Stomach (tissue), 9 donors: ENCODE measurements around the gene TGM1. TPM values are rescaled to one million over a fixed set of nuclear protein-coding genes. Genes with fewer than 3 reads are reported as not detected.
"Not testable (repeated sequence)": the region's sequence is repeated elsewhere in the genome, so short reads cannot be mapped to it uniquely, and the experiment has no call there.

Source experiments
- DNase-seq, 2 donors: peaks; one replicate each; pipeline versions ENCODE4 v3.0.0 to v3.0.0-alpha.2; 2013 to 2019
- H3K27ac ChIP-seq, 5 donors: fragments of 200-600 bp in 4 of 5; sonication (generic) in 4 of 5; one replicate each; pipeline ENCODE4 v1.5.1; 2013 to 2019; ENCODE audit warnings: mild to moderate bottlenecking in 1 of 5, moderate library complexity in 1 of 5
- H3K27me3 ChIP-seq, 3 donors: fragments of 200-600 bp; sonication (generic); one replicate each; pipeline ENCODE4 v1.5.1; 2017 to 2019; ENCODE audit warnings: mixed run types in 1 of 3
- H3K36me3 ChIP-seq, 4 donors: fragments of 200-600 bp; sonication (generic); 1 replicate in 3 of 4; 2 replicates in 1 of 4; pipeline ENCODE4 v1.5.1; 2016 to 2019
- H3K4me1 ChIP-seq, 4 donors: fragments of 200-600 bp; sonication (generic); one replicate each; pipeline ENCODE4 v1.5.1; 2016 to 2019
- H3K4me3 ChIP-seq, 4 donors: fragments of 200-600 bp; sonication (generic) in 3 of 4; one replicate each; pipeline ENCODE4 v1.5.1; 2016 to 2019; ENCODE audit warnings: mild to moderate bottlenecking in 1 of 4
- H3K9me3 ChIP-seq, 4 donors: fragments of 200-600 bp; sonication (generic); one replicate each; pipeline ENCODE4 v1.5.1; 2016 to 2019
- EP300 ChIP-seq: sonication (generic); formaldehyde crosslinking; IDR thresholded peaks from one replicate; pipeline ENCODE4 v1.6.1; 2017; ENCODE audit warnings: antibody characterized with exemption
- POLR2A ChIP-seq, 4 donors: fragments of 450-650 bp; IDR thresholded peaks; one replicate each; pipeline ENCODE4 v1.6.1; 2016; ENCODE audit warnings: antibody characterized with exemption in 4 of 4, control low read depth in 2 of 4, mild to moderate bottlenecking in 1 of 4, moderate library complexity in 1 of 4
- POLR2AphosphoS5 ChIP-seq, 3 donors: sonication (generic); formaldehyde crosslinking; IDR thresholded peaks; one replicate each; pipeline ENCODE4 v1.6.1; 2016; ENCODE audit warnings: antibody characterized with exemption in 3 of 3
- WGBS, 5 donors: extraction: QIAGEN DNeasy Blood & Tissue Kit in 3 of 5; methylation state at CpG; one replicate each; pipeline versions ENCODE4 v1.1.5 to v1.1.7; 2013 to 2018; 5-methylcytosine and 5-hydroxymethylcytosine counted together
- intact Hi-C: fragments of 100-400 bp; cut with DNase I; formaldehyde crosslinking; loops from one replicate; pipeline ENCODE4 v1.15.1; 2023; ENCODE audit warnings: low total_unique reads
- polyA plus RNA-seq, 3 donors: library from polyadenylated mRNA; stranded (reverse); fragments of 200-250 nt; gene quantifications; one replicate each; pipeline ENCODE4 v1.2.3, GENCODE V29; 2013
- total RNA-seq, 5 donors: library from RNA; depleted of rRNA; stranded (reverse); fragments of >200 nt; gene quantifications; one replicate each; pipeline versions ENCODE4 v1.1.0 to v1.2.3, GENCODE V29; 2014 to 2016
- TF ChIP-seq, protein P1 (sequence below), 7 experiments: fragments of 450-650 bp in 4 of 7; fragments of 200-600 bp in 3 of 7; sonication (generic) in 3 of 7; IDR thresholded peaks; one replicate each; pipeline ENCODE4 v1.5.1; 2016 to 2019; ENCODE audit warnings: antibody characterized with exemption in 7 of 7, control low read depth in 2 of 7, mild to moderate bottlenecking in 1 of 7
- donor health status: healthy with polysubstance abuse.
- donor health status: Bipolar disorder and iron deficiency.
- donor health status: healthy.

TGM1 gene
- total and polyA plus RNA-seq, 8 donors: 1.7 to 131 (median 5.1) TPM

- H3K27ac ChIP-seq: peak overlapping the region in 2 of 5 donors; percentile 46 to 53
- DNase-seq: peak in 1 of 2 donors; percentile 45
- no peaks in the 10 kb centered on the region for H3K9me3 ChIP-seq
- H3K36me3 ChIP-seq: peaks cover 0 to 21% (median 2%) of the 10 kb centered on the region in 4 donors
- no peak overlapping the region for H3K4me3 ChIP-seq
- H3K27me3 ChIP-seq: no peaks in the 10 kb centered on the region
- WGBS, 5 donors: 70 to 90% (median 86%) methylated on average over 3 of the region's 3 CpGs
- intact Hi-C loops: loop anchor here (10.0 kb wide), 1 partner anchor 48 kb away; the partner anchor contains the start of genes DHRS1 and NOP9
- peaks cover 7 to 21% (median 10%) of the 10 kb centered on the region in 4 donors for H3K4me1 ChIP-seq
- TF ChIP-seq POLR2A (IDR thresholded peaks at IDR 0.05) (no peak), POLR2AphosphoS5 (IDR thresholded peaks at IDR 0.05) (no peak), EP300 (no peak)
- TF ChIP-seq, protein P1, sequence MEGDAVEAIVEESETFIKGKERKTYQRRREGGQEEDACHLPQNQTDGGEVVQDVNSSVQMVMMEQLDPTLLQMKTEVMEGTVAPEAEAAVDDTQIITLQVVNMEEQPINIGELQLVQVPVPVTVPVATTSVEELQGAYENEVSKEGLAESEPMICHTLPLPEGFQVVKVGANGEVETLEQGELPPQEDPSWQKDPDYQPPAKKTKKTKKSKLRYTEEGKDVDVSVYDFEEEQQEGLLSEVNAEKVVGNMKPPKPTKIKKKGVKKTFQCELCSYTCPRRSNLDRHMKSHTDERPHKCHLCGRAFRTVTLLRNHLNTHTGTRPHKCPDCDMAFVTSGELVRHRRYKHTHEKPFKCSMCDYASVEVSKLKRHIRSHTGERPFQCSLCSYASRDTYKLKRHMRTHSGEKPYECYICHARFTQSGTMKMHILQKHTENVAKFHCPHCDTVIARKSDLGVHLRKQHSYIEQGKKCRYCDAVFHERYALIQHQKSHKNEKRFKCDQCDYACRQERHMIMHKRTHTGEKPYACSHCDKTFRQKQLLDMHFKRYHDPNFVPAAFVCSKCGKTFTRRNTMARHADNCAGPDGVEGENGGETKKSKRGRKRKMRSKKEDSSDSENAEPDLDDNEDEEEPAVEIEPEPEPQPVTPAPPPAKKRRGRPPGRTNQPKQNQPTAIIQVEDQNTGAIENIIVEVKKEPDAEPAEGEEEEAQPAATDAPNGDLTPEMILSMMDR (IDR thresholded peaks at IDR 0.05): no peak
Observed at GRCh38 chr14:24246765-24247212, 16.2 kb downstream of the TGM1 start.

DNA sequence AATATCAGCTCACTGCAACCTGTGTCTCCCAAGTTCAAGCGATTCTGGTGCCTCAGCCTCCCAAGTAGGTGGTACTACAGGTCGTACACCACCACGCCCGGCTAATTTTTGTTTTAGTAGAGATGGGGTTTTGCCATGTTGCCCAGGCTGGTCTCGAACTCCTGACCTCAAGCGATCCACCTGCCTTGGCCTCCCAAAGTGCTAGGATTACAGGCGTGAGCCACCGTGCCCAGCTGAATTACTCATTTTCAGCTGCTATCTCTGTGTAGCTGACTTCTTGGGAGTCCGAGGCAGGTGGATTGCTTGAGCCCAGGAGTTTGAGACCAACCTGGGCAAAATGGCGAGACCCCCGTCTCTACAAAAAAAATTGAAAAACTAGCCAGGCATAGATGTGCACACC, 17.6 kb downstream of the TGM1 start:
- H3K9me3 ChIP-seq, H3K27me3 ChIP-seq, H3K27ac ChIP-seq, DNase-seq, H3K4me3 ChIP-seq: not testable (repeated sequence)
- intact Hi-C loops: loop anchor here (10.0 kb wide), 1 partner anchor 49 kb away; the partner anchor contains the start of genes DHRS1 and NOP9
- WGBS, 5 donors: 91 to 97% (median 94%) methylated on average over 9 to 11 of the region's 11 CpGs
- Histone ChIP-seq H3K36me3 (peaks cover 4 to 20% (median 12%) of the 10 kb centered on the region in 4 donors), H3K4me1 (peaks cover 21 to 35% (median 25%) of the 10 kb centered on the region in 4 donors)

- Histone ChIP-seq H3K9me3 (no peaks in the 10 kb centered on the region), H3K27ac (peak overlapping the region; percentile 92 to 100 (median 99)), H3K4me3 (peak overlapping the region; percentile 65 to 84 (median 71)), H3K27me3 (no peaks in the 10 kb centered on the region), H3K4me1 (peaks cover 35 to 52% (median 44%) of the 10 kb centered on the region in 4 donors), H3K36me3 (peaks cover 22 to 30% (median 29%) of the 10 kb centered on the region in 4 donors)
- intact Hi-C loops: loop anchor here (10.0 kb wide), 1 partner anchor 51 kb away; the partner anchor contains the start of genes DHRS1 and NOP9
- WGBS, 5 donors: 36 to 39% (median 38%) methylated on average over 10 of the region's 10 CpGs
- peak in 1 of 2 donors; percentile 58 for DNase-seq
- TF ChIP-seq POLR2AphosphoS5 (IDR thresholded peaks at IDR 0.05): no peak
- TF ChIP-seq, protein P1 (IDR thresholded peaks at IDR 0.05): no peak
- TF ChIP-seq EP300: no peak
- TF ChIP-seq POLR2A (IDR thresholded peaks at IDR 0.05): no peak
Observed at GRCh38 chr14:24243336-24243836, 19.6 kb downstream of the TGM1 start.

DNA sequence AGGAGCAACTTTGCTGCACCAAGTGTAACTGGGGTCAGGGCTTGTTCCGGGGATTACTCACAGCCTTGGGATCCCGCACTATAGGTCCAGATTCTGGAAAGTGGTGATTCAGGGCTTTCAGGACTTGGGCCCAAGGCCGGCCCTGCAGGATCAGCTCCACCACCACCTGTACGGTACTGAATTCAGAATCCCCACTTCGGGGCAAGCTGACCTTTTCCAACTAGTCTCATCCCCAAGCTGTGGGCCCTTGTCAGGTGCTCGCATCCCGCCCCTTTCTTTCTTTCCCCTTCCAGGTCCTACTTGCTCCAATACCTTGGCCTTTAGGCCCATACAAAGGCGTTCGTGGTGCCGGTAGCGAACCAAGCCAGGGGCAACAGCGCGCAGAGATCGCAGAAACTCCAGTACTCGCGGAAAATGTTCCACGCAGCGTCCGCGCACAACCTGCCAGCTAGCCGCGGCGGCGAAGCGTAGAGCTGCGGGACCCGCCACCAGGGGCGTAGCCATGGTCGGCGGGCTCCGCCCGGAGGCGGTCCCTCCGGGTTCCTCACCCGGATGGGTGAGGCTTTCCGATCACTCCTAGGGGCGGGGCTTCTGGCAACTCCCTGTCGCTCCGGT, 21.0 kb downstream of the TGM1 start:
- intact Hi-C loops: loop anchor here (10.0 kb wide), 1 partner anchor 53 kb away; the partner anchor contains the start of genes DHRS1 and NOP9
- peak overlapping the region; percentile 92 to 100 (median 99) for H3K27ac ChIP-seq
- 1 to 8% (median 1%) methylated on average over 12 to 39 of the region's 39 CpGs for WGBS, 5 donors

More for the DNA sequence above, 21.0 kb downstream of the TGM1 start:
- H3K4me1 ChIP-seq: peaks cover 35 to 59% (median 52%) of the 10 kb centered on the region in 4 donors
- peak; percentile 94 to 97 for DNase-seq
- no peaks in the 10 kb centered on the region for H3K9me3 ChIP-seq
- H3K36me3 ChIP-seq: peaks cover 36 to 45% (median 44%) of the 10 kb centered on the region in 4 donors
- no peaks in the 10 kb centered on the region for H3K27me3 ChIP-seq
- peak overlapping the region; percentile 65 to 84 (median 71) for H3K4me3 ChIP-seq
- TF ChIP-seq EP300 (no peak), POLR2AphosphoS5 (IDR thresholded peaks at IDR 0.05) (peak in 1 of 3 donors; percentile 0)
- TF ChIP-seq, protein P1 (IDR thresholded peaks at IDR 0.05): peak in 5 of 7 experiments; percentile 60 to 87 (median 75)
